K562 (cell line): ENCODE data around the gene LTN1. TPM values are rescaled to one million over a fixed set of nuclear protein-coding genes. Genes with fewer than 3 reads are reported as not detected.

Experiments
- CREB3L1 ChIP-seq: fragments of 450-650 bp; IDR thresholded peaks from 2 replicates; pipeline ENCODE4 v1.6.1; 2014; ENCODE audit warnings: low read depth, mild to moderate bottlenecking, moderate library complexity, borderline replicate concordance
- E2F4 ChIP-seq: sonication (generic); formaldehyde crosslinking; IDR thresholded peaks from 2 replicates; pipeline ENCODE4 v1.8.0; 2022; ENCODE audit warnings: mild to moderate bottlenecking, low read depth, missing genetic modification reagents
- ERF ChIP-seq: fragments of 450-650 bp; formaldehyde crosslinking; IDR thresholded peaks from 2 replicates; pipeline ENCODE4 v1.4.0; 2020; ENCODE audit warnings: mild to moderate bottlenecking, mixed read lengths
- ESRRA ChIP-seq: fragments of 450-650 bp; IDR thresholded peaks from 2 replicates; pipeline ENCODE4 v1.6.1; 2014; ENCODE audit warnings: low read depth, mild to moderate bottlenecking, moderate library complexity, borderline replicate concordance
- FOS ChIP-seq: IDR thresholded peaks from 3 replicates; pipeline ENCODE4 v1.6.1; 2011; ENCODE audit not compliant: insufficient read length; ENCODE audit errors: extremely low read depth
- GABPA ChIP-seq: fragments of 200-800 bp; sonication (Bioruptor generic); conservative IDR thresholded peaks from 2 replicates; pipeline ENCODE4 v1.6.1; 2016; ENCODE audit warnings: low read depth, missing genetic modification characterization, missing compliant biosample characterization
- HDAC2 ChIP-seq: fragments of 450-650 bp; IDR thresholded peaks from 2 replicates; pipeline ENCODE4 v1.6.1; 2016; ENCODE audit warnings: mild to moderate bottlenecking
- KDM5B ChIP-seq: fragments of 200-600 bp; sonication (generic); IDR thresholded peaks from 2 replicates; pipeline ENCODE4 v1.6.1; 2012; ENCODE audit warnings: low read depth, mild to moderate bottlenecking, moderate library complexity, low read length, control low read depth, inconsistent platforms; ENCODE audit not compliant: insufficient replicate concordance
- KLF10 ChIP-seq: fragments of 250-450 bp; sonication (Bioruptor Pico); IDR thresholded peaks from 2 replicates; pipeline ENCODE4 v1.6.1; 2021; ENCODE audit warnings: matching md5 sums
- MTA1 ChIP-seq: fragments of 450-650 bp; IDR thresholded peaks from 2 replicates; pipeline ENCODE4 v1.6.1; 2017; ENCODE audit warnings: borderline replicate concordance
- SIN3B ChIP-seq: fragments of 450-650 bp; IDR thresholded peaks from 2 replicates; pipeline ENCODE4 v1.6.1; 2017; ENCODE audit warnings: low read depth, mild to moderate bottlenecking, moderate library complexity
- SRF ChIP-seq, 2 experiments: fragments of 250-450, 450-650 bp in 1 of 2; sonication (Bioruptor Pico) in 1 of 2; sonication (generic) in 1 of 2; formaldehyde crosslinking; IDR thresholded peaks; 2 replicates each; pipeline versions ENCODE4 v1.5.0 to v1.5.1; 2020 to 2022; ENCODE audit warnings: mild to moderate bottlenecking in 1 of 2, missing genetic modification reagents in 1 of 2
- SUPT5H ChIP-seq: fragments of 450-650 bp; IDR thresholded peaks from 2 replicates; pipeline ENCODE4 v1.6.1; 2016
- TCF7 ChIP-seq: sonication (generic); IDR thresholded peaks from 2 replicates; pipeline ENCODE4 v1.6.1; 2016; ENCODE audit warnings: antibody characterized with exemption, borderline replicate concordance
- ZBTB11 ChIP-seq, 3 experiments: fragments of 200-800 bp in 1 of 3; fragments of 250-450 bp in 1 of 3; fragments of 450-650 bp in 1 of 3; sonication (Bioruptor Pico) in 1 of 3; sonication (Bioruptor generic) in 1 of 3; formaldehyde crosslinking in 1 of 3; IDR thresholded peaks; 2 replicates each; pipeline versions ENCODE4 v1.6.1 to v1.8.0; 2016 to 2022; ENCODE audit warnings: mild to moderate bottlenecking in 2 of 3, missing genetic modification characterization in 2 of 3, missing compliant biosample characterization in 1 of 3, moderate library complexity in 1 of 3
- ZNF224 ChIP-seq: sonication (generic); formaldehyde crosslinking; IDR thresholded peaks from 2 replicates; pipeline ENCODE4 v1.8.0; 2022; ENCODE audit warnings: mild to moderate bottlenecking, missing genetic modification reagents
- ZNF778 ChIP-seq: fragments of 450-650 bp; formaldehyde crosslinking; IDR thresholded peaks from 2 replicates; pipeline ENCODE4 v1.4.0; 2020; ENCODE audit warnings: mild to moderate bottlenecking, moderate library complexity
- polyA plus RNA-seq, 8 experiments: library from polyadenylated mRNA; depleted of rRNA in 4 of 8; stranded (reverse) in 5 of 8; unstranded in 3 of 8; fragments of >200 nt; fragmentation: Nextera tagmentation in 2 of 8; fragmentation: Illumina TruSeq in 1 of 8; extraction: Ambion mirVana in 2 of 8; extraction: Trizol in 1 of 8; gene quantifications; 2 replicates each; pipeline versions ENCODE4 v1.2.1 to v1.2.3, GENCODE V29; 2011 to 2014; ENCODE audit warnings: inconsistent platforms in 1 of 8, missing spikeins in 1 of 8
- total RNA-seq, 7 experiments: library from RNA; depleted of rRNA in 6 of 7; stranded (reverse); fragments of >200 nt in 6 of 7; fragmentation: Illumina TruSeq in 2 of 7; extraction: Trizol in 2 of 7; gene quantifications; 2 replicates each; pipeline versions ENCODE4 v1.2.1 to v1.2.3, GENCODE V29; 2011 to 2021; ENCODE audit warnings: low replicate concordance in 1 of 7
- TF ChIP-seq, protein P1 (sequence below), 2 experiments: fragments of 450-650 bp; IDR thresholded peaks; 2 replicates each; pipeline ENCODE4 v1.6.1; 2016

LTN1 gene
- total and polyA plus RNA-seq, 9 of the 15 experiments (the other 6 are each of a cell fraction or from before 2014, with no cell fraction given) = 15.7 to 49.6 (median 28.7) TPM

DNA sequence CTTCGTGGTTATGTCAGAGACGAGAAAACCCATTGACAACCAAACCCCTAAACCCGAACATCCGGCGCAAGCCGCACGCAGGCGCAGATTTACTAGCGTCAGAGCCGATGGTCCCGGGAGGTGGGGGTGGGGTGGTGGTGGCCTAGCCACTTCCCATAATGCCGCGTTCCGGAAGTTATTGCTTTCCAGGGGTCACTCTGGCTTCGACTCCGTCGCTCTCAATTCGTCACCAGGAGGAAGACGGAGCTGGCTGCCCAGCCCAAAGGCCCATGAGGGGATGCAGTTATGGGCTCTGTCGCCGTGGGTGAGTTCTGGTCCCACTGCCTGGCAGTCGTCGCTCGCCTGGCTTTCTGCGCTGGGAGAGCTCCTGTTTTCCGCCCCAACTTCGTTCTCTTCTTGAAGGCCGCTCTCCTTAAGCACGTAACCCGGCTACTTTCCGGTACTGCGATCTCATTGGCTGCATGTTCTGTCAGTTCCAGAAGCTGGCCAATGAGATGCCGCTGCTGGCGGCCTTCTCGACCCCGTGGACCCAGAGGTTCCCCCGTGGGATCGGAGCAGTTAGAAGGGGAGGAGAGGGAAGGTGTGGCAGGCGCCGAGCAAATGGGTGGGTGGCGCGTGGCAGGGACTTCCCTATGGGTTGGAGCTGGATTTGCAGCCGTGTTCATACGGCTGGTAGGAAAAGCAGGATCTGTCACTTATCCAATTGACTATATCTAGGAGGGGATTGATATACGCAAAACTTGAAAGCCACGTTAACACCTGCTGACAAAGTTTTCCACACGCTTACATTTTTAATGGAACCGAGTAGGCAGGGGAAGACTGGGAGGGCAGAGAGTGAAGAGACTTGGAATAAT lies 32.0 kb upstream of the LTN1 start, which contains the start of gene USP16 (continued):
- TF ChIP-seq ZBTB11 (CRISPR knock-in tag; IDR thresholded peaks at IDR 0.05) (peak in 1 of 3 experiments; percentile 90; a peak in 3 of 6 replicates), TCF7 (no peak), SIN3B (peak; percentile 94), HDAC2 (peak; percentile 91; the same call in 1 of the 2 replicates), SRF (CRISPR knock-in tag; IDR thresholded peaks at IDR 0.05) (peak in 1 of 2 experiments; percentile 77; a peak in 1 of 4 replicates), ESRRA (peak; percentile 86), ERF (CRISPR knock-in tag) (peak; percentile 19; the same call in 1 of the 2 replicates), FOS (peak; percentile 97), E2F4 (CRISPR knock-in tag) (peak; percentile 46; the same call in 1 of the 2 replicates), KLF10 (peak; percentile 77), ZNF778 (CRISPR knock-in tag) (no peak), SUPT5H (peak; percentile 90), ZNF224 (CRISPR knock-in tag) (no peak), CREB3L1 (peak; percentile 87), KDM5B (peak; percentile 74), MTA1 (peak; percentile 99), GABPA (tag) (peak; percentile 99)
- TF ChIP-seq, protein P1, sequence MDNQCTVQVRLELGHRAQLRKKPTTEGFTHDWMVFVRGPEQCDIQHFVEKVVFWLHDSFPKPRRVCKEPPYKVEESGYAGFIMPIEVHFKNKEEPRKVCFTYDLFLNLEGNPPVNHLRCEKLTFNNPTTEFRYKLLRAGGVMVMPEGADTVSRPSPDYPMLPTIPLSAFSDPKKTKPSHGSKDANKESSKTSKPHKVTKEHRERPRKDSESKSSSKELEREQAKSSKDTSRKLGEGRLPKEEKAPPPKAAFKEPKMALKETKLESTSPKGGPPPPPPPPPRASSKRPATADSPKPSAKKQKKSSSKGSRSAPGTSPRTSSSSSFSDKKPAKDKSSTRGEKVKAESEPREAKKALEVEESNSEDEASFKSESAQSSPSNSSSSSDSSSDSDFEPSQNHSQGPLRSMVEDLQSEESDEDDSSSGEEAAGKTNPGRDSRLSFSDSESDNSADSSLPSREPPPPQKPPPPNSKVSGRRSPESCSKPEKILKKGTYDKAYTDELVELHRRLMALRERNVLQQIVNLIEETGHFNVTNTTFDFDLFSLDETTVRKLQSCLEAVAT (IDR thresholded peaks at IDR 0.05) = peak in 1 of 2 experiments; percentile 90; a peak in 2 of 4 replicates
